T follicular helper cell (primary cell): Measurements from ENCODE around the gene BRAT1.

Experiments
- DNase-seq: peaks from one replicate; pipeline ENCODE4 v3.0.0-alpha.2; 2020; ENCODE audit warnings: low read depth

Gene BRAT1

GRCh38 chr7:2559283-2559950, 4.1 kb upstream of the BRAT1 start:
- DNase-seq = no peak

GRCh38 chr7:2558629-2559282, 3.4 kb upstream of the BRAT1 start, which contains the start of gene IQCE:
Gene IQCE, plus strand, starts transcription at chr7:2558979. Its CDS starts 203 bp downstream, at chr7:2559182.
- peak; percentile 76 for DNase-seq

GRCh38 chr7:2554661-2555111, 638 bp downstream of the BRAT1 start:
- no peak for DNase-seq

GRCh38 chr7:2553831-2554581, 1.3 kb downstream of the BRAT1 start:
- no peak for DNase-seq

- DNase-seq = no peak
Observed at GRCh38 chr7:2553108-2553507, 2.2 kb downstream of the BRAT1 start.

- DNase-seq = no peak
Observed at GRCh38 chr7:2551418-2551817, 3.9 kb downstream of the BRAT1 start.

- DNase-seq = no peak
Observed at GRCh38 chr7:2546776-2547586, 8.3 kb downstream of the BRAT1 start.

GRCh38 chr7:2545746-2546425, 9.4 kb downstream of the BRAT1 start:
- no peak for DNase-seq

- no peak for DNase-seq
Observed at GRCh38 chr7:2544541-2545188, 10.7 kb downstream of the BRAT1 start.

GRCh38 chr7:2542916-2543871, 12.1 kb downstream of the BRAT1 start:
- no peak for DNase-seq

GRCh38 chr7:2542011-2542915, 13.1 kb downstream of the BRAT1 start:
- no peak for DNase-seq

- no peak for DNase-seq
Observed at GRCh38 chr7:2541291-2542010, 13.9 kb downstream of the BRAT1 start.

GRCh38 chr7:2540641-2541051, 14.7 kb downstream of the BRAT1 start:
- DNase-seq = no peak

GRCh38 chr7:2540133-2540532, 15.2 kb downstream of the BRAT1 start:
- DNase-seq = no peak

GRCh38 chr7:2539031-2539911, 16.1 kb downstream of the BRAT1 start:
- DNase-seq = no peak

- no peak for DNase-seq
Observed at GRCh38 chr7:2537981-2538851, 17.1 kb downstream of the BRAT1 start.
